ENCODE results near the gene ITGA3.

The ITGA3 gene

DNA sequence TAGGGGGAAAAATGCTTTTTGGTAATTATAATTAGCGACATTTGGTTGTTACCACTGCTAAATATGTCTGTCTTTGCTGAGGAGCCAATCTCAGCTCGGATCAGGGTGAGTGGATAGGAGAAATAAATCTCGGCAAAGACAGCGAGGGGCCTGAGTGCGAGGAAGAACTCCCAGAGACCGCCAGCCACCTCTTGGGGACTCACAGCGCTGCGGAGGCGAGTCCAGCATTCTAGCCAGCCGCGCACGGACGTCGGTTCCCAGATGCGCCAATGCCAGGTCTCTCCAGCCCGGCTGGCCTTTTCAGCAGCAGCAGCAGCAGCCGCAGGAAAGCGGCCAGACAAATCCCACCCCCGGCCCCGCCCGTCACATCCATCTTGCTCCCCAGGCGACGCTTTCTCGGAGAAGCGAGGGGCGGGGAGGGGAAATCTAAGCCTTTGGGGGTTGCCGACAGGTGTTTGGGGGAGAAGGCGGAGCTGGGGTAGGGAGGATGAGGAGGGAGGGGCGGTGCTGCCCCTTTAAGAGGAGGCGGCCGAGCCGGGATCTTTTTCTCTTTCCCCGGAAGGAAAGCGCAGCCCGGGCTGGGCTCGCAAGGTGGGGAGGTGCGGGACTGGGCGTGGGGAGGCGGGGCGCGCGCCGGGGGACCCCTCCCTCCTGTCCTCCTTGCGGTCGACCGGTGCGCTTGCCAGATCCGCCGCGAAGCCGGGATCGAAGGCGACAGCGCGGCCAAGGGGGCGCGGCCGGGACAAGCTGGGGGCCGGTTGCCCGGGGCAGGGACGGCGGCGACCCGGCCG, at the start of gene ITGA3:
Gene ITGA3 (plus strand): TSS at position 685 of the 791 bp plus-strand sequence. CDS start 330 bp downstream, outside the sequence.
- DNase-seq (ENCODE audit: low spot score): peak; percentile 75
- TF ChIP-seq, protein P1, sequence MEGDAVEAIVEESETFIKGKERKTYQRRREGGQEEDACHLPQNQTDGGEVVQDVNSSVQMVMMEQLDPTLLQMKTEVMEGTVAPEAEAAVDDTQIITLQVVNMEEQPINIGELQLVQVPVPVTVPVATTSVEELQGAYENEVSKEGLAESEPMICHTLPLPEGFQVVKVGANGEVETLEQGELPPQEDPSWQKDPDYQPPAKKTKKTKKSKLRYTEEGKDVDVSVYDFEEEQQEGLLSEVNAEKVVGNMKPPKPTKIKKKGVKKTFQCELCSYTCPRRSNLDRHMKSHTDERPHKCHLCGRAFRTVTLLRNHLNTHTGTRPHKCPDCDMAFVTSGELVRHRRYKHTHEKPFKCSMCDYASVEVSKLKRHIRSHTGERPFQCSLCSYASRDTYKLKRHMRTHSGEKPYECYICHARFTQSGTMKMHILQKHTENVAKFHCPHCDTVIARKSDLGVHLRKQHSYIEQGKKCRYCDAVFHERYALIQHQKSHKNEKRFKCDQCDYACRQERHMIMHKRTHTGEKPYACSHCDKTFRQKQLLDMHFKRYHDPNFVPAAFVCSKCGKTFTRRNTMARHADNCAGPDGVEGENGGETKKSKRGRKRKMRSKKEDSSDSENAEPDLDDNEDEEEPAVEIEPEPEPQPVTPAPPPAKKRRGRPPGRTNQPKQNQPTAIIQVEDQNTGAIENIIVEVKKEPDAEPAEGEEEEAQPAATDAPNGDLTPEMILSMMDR (IDR thresholded peaks at IDR 0.05; ENCODE audit: extremely low read depth, insufficient read depth, missing control alignments): no peak
- in situ Hi-C loops (cut with MboI; ENCODE audit: low pct_unique_long_range_greater_than_20kb, low sequenced_read_pairs, unreplicated experiment): no loop called here

DNA sequence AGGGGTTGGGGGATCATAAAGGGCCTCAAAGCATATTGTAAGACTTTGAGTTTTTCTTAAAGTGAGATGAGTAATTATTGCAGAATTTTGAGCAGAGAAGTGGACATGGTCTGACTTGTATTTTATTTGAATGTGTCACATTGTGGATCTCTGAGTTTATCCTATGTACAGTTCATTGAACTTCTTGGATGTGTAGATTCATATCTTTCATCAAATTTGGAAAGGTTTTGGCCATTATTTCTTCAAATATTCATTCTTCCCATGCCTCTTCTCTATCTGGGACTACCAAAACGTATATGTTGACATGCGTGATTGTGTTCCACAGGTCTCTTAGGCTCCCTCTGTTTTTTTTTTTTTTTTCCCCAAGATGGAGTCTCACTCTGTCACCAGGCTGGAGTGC, 46.6 kb upstream of the ITGA3 start:
- in situ Hi-C loops (cut with MboI; ENCODE audit: low pct_unique_long_range_greater_than_20kb, low sequenced_read_pairs, unreplicated experiment): no loop called here
- TF ChIP-seq, protein P1 (IDR thresholded peaks at IDR 0.05; ENCODE audit: extremely low read depth, insufficient read depth, missing control alignments): no peak

DNA sequence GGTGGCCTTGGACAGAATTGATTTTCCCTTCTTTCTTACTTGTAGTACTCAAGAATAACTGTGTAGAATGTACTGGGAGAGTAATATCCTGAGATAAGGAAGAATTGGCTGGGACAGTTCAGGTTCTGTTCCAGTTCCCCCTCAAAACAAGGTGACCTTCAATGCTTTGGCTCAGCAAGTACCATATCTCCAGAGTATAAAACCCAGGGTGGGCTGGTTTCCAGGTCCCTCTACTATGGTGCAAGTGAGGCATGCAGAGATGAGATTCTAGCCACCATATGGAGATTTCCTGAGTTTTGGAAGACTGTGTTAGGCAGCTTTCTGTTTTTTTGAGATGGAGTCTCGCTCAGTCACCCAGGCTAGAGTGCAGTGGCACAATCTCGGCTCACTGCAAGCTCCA, 42.8 kb upstream of the ITGA3 start:
- no peak for DNase-seq (ENCODE audit: low spot score)

More for the DNA sequence above, 46.6 kb upstream of the ITGA3 start:
- DNase-seq (ENCODE audit: low spot score): no peak

DNA sequence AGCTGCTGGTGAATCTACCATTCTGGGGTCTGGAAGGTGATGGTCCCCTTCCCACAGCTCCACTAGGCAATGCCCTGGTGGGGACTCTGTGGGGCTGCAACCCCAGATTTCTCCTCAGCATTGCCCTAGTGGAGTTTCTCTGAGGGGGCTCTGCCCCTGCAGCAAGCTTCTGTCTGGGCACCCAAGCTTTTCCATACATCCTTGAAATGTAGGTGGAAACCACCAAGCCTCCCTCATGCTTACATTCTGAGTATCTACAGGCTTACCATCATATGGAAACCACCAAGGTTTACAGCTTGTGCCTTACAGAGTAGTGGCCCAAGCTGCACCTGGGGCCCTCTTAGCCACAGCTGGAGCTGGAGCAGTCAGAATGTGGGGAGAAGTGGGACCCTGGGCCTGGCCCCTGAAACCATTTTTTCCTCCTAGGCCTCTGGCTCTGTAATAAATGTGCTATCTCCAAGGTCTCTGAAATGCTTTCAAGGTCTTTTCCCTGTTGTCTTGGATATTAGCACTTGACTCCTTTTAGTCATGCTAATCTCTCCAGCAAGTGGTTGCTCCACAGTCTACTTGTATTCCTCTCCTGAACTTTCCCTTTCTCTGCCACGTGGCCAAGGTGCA, 41.3 kb upstream of the ITGA3 start:
- in situ Hi-C loops (cut with MboI; ENCODE audit: low pct_unique_long_range_greater_than_20kb, low sequenced_read_pairs, unreplicated experiment): no loop called here
- TF ChIP-seq, protein P1 (IDR thresholded peaks at IDR 0.05; ENCODE audit: extremely low read depth, insufficient read depth, missing control alignments): no peak
- DNase-seq (ENCODE audit: low spot score): no peak

More for the DNA sequence above, 42.8 kb upstream of the ITGA3 start:
- in situ Hi-C loops (cut with MboI; ENCODE audit: low pct_unique_long_range_greater_than_20kb, low sequenced_read_pairs, unreplicated experiment): no loop called here
- TF ChIP-seq, protein P1 (IDR thresholded peaks at IDR 0.05; ENCODE audit: extremely low read depth, insufficient read depth, missing control alignments): no peak

DNA sequence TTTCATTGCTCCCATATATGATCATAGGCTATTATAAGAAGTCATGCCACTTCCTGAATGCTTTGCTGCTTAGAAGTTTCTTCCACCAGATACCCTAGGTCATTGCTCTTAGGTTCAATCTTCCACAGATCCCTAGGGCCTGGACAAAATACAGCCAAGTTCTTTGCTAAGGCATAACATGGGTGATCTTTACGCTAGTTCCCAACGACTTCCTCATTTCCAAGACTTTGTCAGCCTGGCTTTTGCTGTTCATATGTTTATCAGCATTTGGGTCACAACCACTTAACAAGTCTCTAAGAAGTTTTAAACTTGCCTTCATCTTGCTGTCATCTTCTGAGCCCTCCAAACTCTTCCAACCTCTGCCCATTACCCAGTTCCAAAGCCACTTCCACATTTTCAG, 40.8 kb upstream of the ITGA3 start:
- in situ Hi-C loops (cut with MboI; ENCODE audit: low pct_unique_long_range_greater_than_20kb, low sequenced_read_pairs, unreplicated experiment): no loop called here
- DNase-seq (ENCODE audit: low spot score): no peak
- TF ChIP-seq, protein P1 (IDR thresholded peaks at IDR 0.05; ENCODE audit: extremely low read depth, insufficient read depth, missing control alignments): no peak

DNA sequence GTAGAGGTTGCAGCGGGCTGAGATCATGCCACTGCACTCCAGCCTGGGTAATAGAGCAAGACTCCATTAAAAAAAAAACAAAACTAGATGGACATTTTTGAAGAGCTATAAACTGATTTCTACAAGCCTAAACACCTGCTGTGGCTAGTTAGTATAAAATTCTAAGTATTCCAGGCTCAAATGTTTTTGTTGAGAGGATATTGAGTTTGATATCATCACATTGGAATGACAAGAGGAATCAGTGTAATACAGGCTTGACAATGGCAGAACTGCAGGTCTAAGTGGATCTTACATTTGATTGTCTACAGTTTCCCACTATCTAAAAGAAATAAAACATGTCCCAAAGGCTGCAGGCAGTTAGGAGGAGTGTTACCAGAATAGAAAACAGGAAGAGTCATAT, 37.0 kb upstream of the ITGA3 start:
- TF ChIP-seq, protein P1 (IDR thresholded peaks at IDR 0.05; ENCODE audit: extremely low read depth, insufficient read depth, missing control alignments): no peak
- no peak for DNase-seq (ENCODE audit: low spot score)
- in situ Hi-C loops (cut with MboI; ENCODE audit: low pct_unique_long_range_greater_than_20kb, low sequenced_read_pairs, unreplicated experiment): no loop called here
